HepG2 (cell line): ENCODE data around the gene RRBP1. TPM values are rescaled to one million over a fixed set of nuclear protein-coding genes. Genes with fewer than 3 reads are reported as not detected.

Experiments
- ARID3A ChIP-seq: IDR thresholded peaks from 2 replicates; pipeline ENCODE4 v1.6.1; 2012; ENCODE audit warnings: low read depth, low read length, improper control_type of control experiment
- CREB1 ChIP-seq, 2 experiments: fragments of 450-650 bp in 1 of 2; IDR thresholded peaks; 2 replicates each; pipeline ENCODE4 v1.6.1; 2016 to 2017; ENCODE audit warnings: control low read depth in 1 of 2, mild to moderate bottlenecking in 1 of 2, missing compliant biosample characterization in 1 of 2, missing genetic modification characterization in 1 of 2
- EEA1 ChIP-seq: sonication (generic); formaldehyde crosslinking; IDR thresholded peaks from 2 replicates; pipeline ENCODE4 v1.5.1; 2020; ENCODE audit warnings: mild to moderate bottlenecking, missing genetic modification reagents, borderline replicate concordance
- FLYWCH1 ChIP-seq: sonication (generic); formaldehyde crosslinking; IDR thresholded peaks from 2 replicates; pipeline ENCODE4 v1.8.1; 2023; ENCODE audit warnings: mild to moderate bottlenecking, missing genetic modification reagents
- GPN1 ChIP-seq: sonication (generic); formaldehyde crosslinking; IDR thresholded peaks from 2 replicates; pipeline ENCODE4 v1.5.1; 2020; ENCODE audit warnings: missing genetic modification reagents, borderline replicate concordance
- HMG20A ChIP-seq: IDR thresholded peaks from 2 replicates; pipeline ENCODE4 v1.6.1; 2016; ENCODE audit warnings: borderline replicate concordance
- HNRNPK ChIP-seq: fragments of 200-400 bp; formaldehyde crosslinking; IDR thresholded peaks from 2 replicates; pipeline ENCODE4 v1.6.1; 2018; ENCODE audit warnings: low read length, low read depth, moderate library complexity, mild to moderate bottlenecking; ENCODE audit not compliant: poor library complexity, severe bottlenecking
- MAX ChIP-seq: IDR thresholded peaks from 2 replicates; pipeline ENCODE4 v1.6.1; 2012; ENCODE audit warnings: inconsistent platforms
- MIER2 ChIP-seq: IDR thresholded peaks from 2 replicates; pipeline ENCODE4 v1.6.1; 2016; ENCODE audit warnings: missing biosample characterization, missing genetic modification reagents
- NKX3-1 ChIP-seq: sonication (generic); formaldehyde crosslinking; IDR thresholded peaks from 2 replicates; pipeline ENCODE4 v1.5.0; 2020; ENCODE audit warnings: missing genetic modification reagents
- PAX8 ChIP-seq: sonication (generic); formaldehyde crosslinking; IDR thresholded peaks from 2 replicates; pipeline ENCODE4 v1.8.0; 2022; ENCODE audit warnings: mild to moderate bottlenecking, missing genetic modification reagents, borderline replicate concordance
- PLSCR1 ChIP-seq: sonication (generic); formaldehyde crosslinking; IDR thresholded peaks from 2 replicates; pipeline ENCODE4 v1.5.0; 2020; ENCODE audit warnings: missing genetic modification reagents, mild to moderate bottlenecking, borderline replicate concordance
- SMYD3 ChIP-seq: sonication (generic); formaldehyde crosslinking; IDR thresholded peaks from 2 replicates; pipeline ENCODE4 v1.8.1; 2023; ENCODE audit warnings: mild to moderate bottlenecking, missing genetic modification reagents
- SPEN ChIP-seq: sonication (generic); formaldehyde crosslinking; IDR thresholded peaks from 2 replicates; pipeline ENCODE4 v1.5.1; 2020; ENCODE audit warnings: low read depth, mild to moderate bottlenecking, missing genetic modification reagents
- TARDBP ChIP-seq: sonication (generic); formaldehyde crosslinking; IDR thresholded peaks from 2 replicates; pipeline ENCODE4 v1.8.0; 2022; ENCODE audit warnings: mild to moderate bottlenecking, missing genetic modification reagents
- YEATS2 ChIP-seq: sonication (generic); formaldehyde crosslinking; IDR thresholded peaks from 2 replicates; pipeline ENCODE4 v1.4.0; 2020; ENCODE audit warnings: missing genetic modification reagents, borderline replicate concordance
- ZFX ChIP-seq: sonication (generic); formaldehyde crosslinking; IDR thresholded peaks from 2 replicates; pipeline ENCODE4 v1.4.0; 2020; ENCODE audit warnings: mild to moderate bottlenecking, low read depth, missing genetic modification reagents, moderate library complexity
- ZNF251 ChIP-seq: sonication (generic); formaldehyde crosslinking; IDR thresholded peaks from 2 replicates; pipeline ENCODE4 v1.9.0; 2021; ENCODE audit warnings: mild to moderate bottlenecking, missing genetic modification reagents
- ZNF253 ChIP-seq: sonication (generic); formaldehyde crosslinking; IDR thresholded peaks from 2 replicates; pipeline ENCODE4 v1.8.0; 2022; ENCODE audit warnings: mild to moderate bottlenecking, missing genetic modification reagents, borderline replicate concordance
- ZNF280B ChIP-seq: sonication (generic); formaldehyde crosslinking; IDR thresholded peaks from 2 replicates; pipeline ENCODE4 v1.5.0; 2020; ENCODE audit warnings: missing genetic modification reagents, mild to moderate bottlenecking, borderline replicate concordance
- ZNF329 ChIP-seq: sonication (generic); formaldehyde crosslinking; IDR thresholded peaks from 2 replicates; pipeline ENCODE4 v1.9.0; 2021; ENCODE audit warnings: low read depth, mild to moderate bottlenecking, missing genetic modification reagents
- ZNF431 ChIP-seq: sonication (generic); formaldehyde crosslinking; IDR thresholded peaks from 2 replicates; pipeline ENCODE4 v1.9.0; 2022; ENCODE audit warnings: missing genetic modification reagents, low read depth, mild to moderate bottlenecking, borderline replicate concordance
- ZNF44 ChIP-seq: sonication (generic); formaldehyde crosslinking; IDR thresholded peaks from 2 replicates; pipeline ENCODE4 v1.5.1; 2020; ENCODE audit warnings: mild to moderate bottlenecking, missing genetic modification reagents
- ZNF775 ChIP-seq: sonication (generic); formaldehyde crosslinking; IDR thresholded peaks from 2 replicates; pipeline ENCODE4 v1.4.0; 2020; ENCODE audit warnings: missing genetic modification reagents, mild to moderate bottlenecking, moderate library complexity, borderline replicate concordance
- ZNF891 ChIP-seq: sonication (generic); formaldehyde crosslinking; IDR thresholded peaks from 2 replicates; pipeline ENCODE4 v1.5.0; 2020; ENCODE audit warnings: mild to moderate bottlenecking, missing genetic modification reagents
- ZSCAN30 ChIP-seq: sonication (generic); formaldehyde crosslinking; IDR thresholded peaks from 2 replicates; pipeline ENCODE4 v1.5.0; 2020; ENCODE audit warnings: mild to moderate bottlenecking, missing genetic modification reagents
- polyA plus RNA-seq, 8 experiments: library from polyadenylated mRNA; depleted of rRNA in 3 of 8; stranded (reverse) in 7 of 8; unstranded in 1 of 8; fragments of >200 nt; fragmentation: Illumina TruSeq in 4 of 8; extraction: Trizol in 4 of 8; gene quantifications; 2 replicates each; pipeline versions ENCODE4 v1.2.1 to v1.2.3, GENCODE V29; 2011 to 2016; ENCODE audit warnings: low read depth in 4 of 8, missing spikeins in 1 of 8, mixed read lengths in 1 of 8; ENCODE audit not compliant: insufficient read depth in 1 of 8
- total RNA-seq, 5 experiments: library from RNA; depleted of rRNA; stranded (reverse); fragments of >200 nt; fragmentation: Illumina TruSeq; extraction: Trizol; gene quantifications; 2 replicates each; pipeline ENCODE4 v1.2.3, GENCODE V29; 2016; ENCODE audit warnings: low read depth in 1 of 5

The RRBP1 gene
- total and polyA plus RNA-seq, 2 of the 13 experiments (the other 11 are each of a cell fraction or from before 2014, with no cell fraction given) = 150 to 222 TPM

GRCh38 chr20:17570347-17571152, 111.5 kb downstream of the RRBP1 start (continued):
- TF ChIP-seq FLYWCH1 (CRISPR knock-in tag) (0 out of 2 replicates have a peak, but pooled peaks have one; percentile 2), HNRNPK (no peak), MAX (peak; percentile 44), ZNF253 (no peak), SMYD3 (CRISPR knock-in tag) (0 out of 2 replicates have a peak, but pooled peaks have one; percentile 39), ZNF44 (CRISPR knock-in tag) (no peak), CREB1 (IDR thresholded peaks at IDR 0.05) (no peak), CREB1 (CRISPR knock-in tag; IDR thresholded peaks at IDR 0.05) (no peak), GPN1 (CRISPR knock-in tag) (0 out of 2 replicates have a peak, but pooled peaks have one; percentile 2), PAX8 (CRISPR knock-in tag) (no peak; the same call in 1 of the 2 replicates), ZNF280B (CRISPR knock-in tag) (no peak), MIER2 (CRISPR knock-in tag) (no peak), HMG20A (CRISPR knock-in tag) (no peak), ZNF891 (CRISPR knock-in tag) (no peak; the same call in 1 of the 2 replicates), ZFX (CRISPR knock-in tag) (peak; percentile 85), SPEN (CRISPR knock-in tag) (peak; percentile 38; the same call in 1 of the 2 replicates), EEA1 (no peak; the same call in 1 of the 2 replicates), ZNF329 (CRISPR knock-in tag) (no peak), ARID3A (no peak), ZNF431 (CRISPR knock-in tag) (0 out of 2 replicates have a peak, but pooled peaks have one; percentile 62), YEATS2 (CRISPR knock-in tag) (0 out of 2 replicates have a peak, but pooled peaks have one; percentile 26), NKX3-1 (CRISPR knock-in tag) (no peak), ZNF775 (CRISPR knock-in tag) (no peak), TARDBP (CRISPR knock-in tag) (peak; percentile 42; the same call in 1 of the 2 replicates), ZNF251 (CRISPR knock-in tag) (no peak), ZSCAN30 (0 out of 2 replicates have a peak, but pooled peaks have one; percentile 21), PLSCR1 (CRISPR knock-in tag) (no peak)
